Endodermal cell (in vitro differentiated cells): ENCODE results near the gene ADH1A. TPM values are rescaled to one million over a fixed set of nuclear protein-coding genes. Genes with fewer than 3 reads are reported as not detected.

ENCODE experiments used
- DNase-seq: peaks from one replicate; pipeline ENCODE4 v3.0.0-alpha.2; 2017
- H3K27ac ChIP-seq: 2 replicates; pipeline ENCODE4 v1.5.1; 2013; ENCODE audit warnings: mild to moderate bottlenecking, low read depth, low read length, moderate library complexity
- H3K27me3 ChIP-seq: 2 replicates; pipeline ENCODE4 v1.6.1; 2013; ENCODE audit warnings: mild to moderate bottlenecking, low read length, moderate library complexity; ENCODE audit not compliant: insufficient read depth, control insufficient read depth, poor library complexity, severe bottlenecking
- H3K36me3 ChIP-seq: 2 replicates; pipeline ENCODE4 v1.7.0; 2013; ENCODE audit warnings: mild to moderate bottlenecking, low read length, moderate library complexity; ENCODE audit not compliant: control insufficient read depth, insufficient read depth
- H3K4me1 ChIP-seq: one replicate; pipeline ENCODE4 v1.7.0; 2013; ENCODE audit warnings: low read length; ENCODE audit not compliant: control insufficient read depth, insufficient read depth
- H3K4me3 ChIP-seq: 2 replicates; pipeline ENCODE4 v1.5.1; 2013; ENCODE audit warnings: mild to moderate bottlenecking, low read length, moderate library complexity
- H3K9ac ChIP-seq: 2 replicates; pipeline ENCODE4 v1.6.1; 2013; ENCODE audit warnings: mild to moderate bottlenecking, low read length, moderate library complexity; ENCODE audit not compliant: poor library complexity, severe bottlenecking; ENCODE audit errors: extremely low read depth
- H3K9me3 ChIP-seq: 2 replicates; pipeline ENCODE4 v1.6.1; 2013; ENCODE audit warnings: mild to moderate bottlenecking, low read length, moderate library complexity; ENCODE audit not compliant: control insufficient read depth
- H3K27ac Mint-ChIP-seq: 2 replicates; pipeline ENCODE4 v1.8.0; 2020; ENCODE audit warnings: mixed read lengths
- H3K27me3 Mint-ChIP-seq: 2 replicates; pipeline ENCODE4 v1.8.0; 2021; ENCODE audit warnings: mild to moderate bottlenecking, mixed read lengths; ENCODE audit not compliant: insufficient read depth
- H3K36me3 Mint-ChIP-seq: 2 replicates; pipeline ENCODE4 v1.8.0; 2020; ENCODE audit warnings: low read depth, mixed read lengths
- H3K4me1 Mint-ChIP-seq: 2 replicates; pipeline ENCODE4 v1.8.0; 2020; ENCODE audit warnings: mixed read lengths
- H3K4me3 Mint-ChIP-seq: 2 replicates; pipeline ENCODE4 v1.8.0; 2020; ENCODE audit warnings: mild to moderate bottlenecking, moderate library complexity, mixed read lengths
- H3K9me3 Mint-ChIP-seq: 2 replicates; pipeline ENCODE4 v1.8.0; 2020; ENCODE audit warnings: mild to moderate bottlenecking, mixed read lengths
- CTCF ChIP-seq: fragments of 200-600 bp; sonication (generic); conservative IDR thresholded peaks from 2 replicates; pipeline ENCODE4 v1.5.0; 2021; ENCODE audit warnings: antibody characterized with exemption, mild to moderate bottlenecking
- WGBS, 2 experiments: methylation state at CpG; one replicate each; pipeline versions ENCODE4 v1.1.5 to v1.1.7; 2013; ENCODE audit warnings: missing lambda C conversion rate in 2 of 2, mixed read lengths in 1 of 2; ENCODE audit not compliant: insufficient coverage in 1 of 2, insufficient read length in 1 of 2; 5-methylcytosine and 5-hydroxymethylcytosine counted together
- total RNA-seq, 2 donors: library from RNA; stranded (reverse); fragmentation: NEBNext Ultra II Directional in 1 of 2; extraction: Animal tissue kit (Norgen Biotek cat#: 25700) in 1 of 2; gene quantifications; 2 replicates in 1 of 2; 3 replicates in 1 of 2; pipeline ENCODE4 v1.2.1, GENCODE V29; 2021

Gene ADH1A
- total RNA-seq, 2 donors from 2014 or later, result not detected

- 93 to 97% methylated on average over 5 to 11 of the region's 11 CpGs for WGBS, 2 experiments
- Histone ChIP-seq H3K9ac (no peak overlapping the region), H3K9me3 (no peaks in the 10 kb centered on the region), H3K36me3 (no peaks in the 10 kb centered on the region), H3K27ac (no peak overlapping the region), H3K4me1 (no peaks in the 10 kb centered on the region), H3K4me3 (no peak overlapping the region), H3K27me3 (no peaks in the 10 kb centered on the region)
- Mint-ChIP-seq H3K27ac (no peak overlapping the region), H3K27me3 (no peaks in the 10 kb centered on the region), H3K4me1 (peaks cover 12% of the 10 kb centered on the region), H3K9me3 (peaks cover 6% of the 10 kb centered on the region), H3K36me3 (no peaks in the 10 kb centered on the region), H3K4me3 (no peak overlapping the region)
- no peak for TF ChIP-seq CTCF
- DNase-seq, result no peak
Measured at GRCh38 chr4:99305638-99306400, 15.0 kb upstream of the ADH1A start.

DNA sequence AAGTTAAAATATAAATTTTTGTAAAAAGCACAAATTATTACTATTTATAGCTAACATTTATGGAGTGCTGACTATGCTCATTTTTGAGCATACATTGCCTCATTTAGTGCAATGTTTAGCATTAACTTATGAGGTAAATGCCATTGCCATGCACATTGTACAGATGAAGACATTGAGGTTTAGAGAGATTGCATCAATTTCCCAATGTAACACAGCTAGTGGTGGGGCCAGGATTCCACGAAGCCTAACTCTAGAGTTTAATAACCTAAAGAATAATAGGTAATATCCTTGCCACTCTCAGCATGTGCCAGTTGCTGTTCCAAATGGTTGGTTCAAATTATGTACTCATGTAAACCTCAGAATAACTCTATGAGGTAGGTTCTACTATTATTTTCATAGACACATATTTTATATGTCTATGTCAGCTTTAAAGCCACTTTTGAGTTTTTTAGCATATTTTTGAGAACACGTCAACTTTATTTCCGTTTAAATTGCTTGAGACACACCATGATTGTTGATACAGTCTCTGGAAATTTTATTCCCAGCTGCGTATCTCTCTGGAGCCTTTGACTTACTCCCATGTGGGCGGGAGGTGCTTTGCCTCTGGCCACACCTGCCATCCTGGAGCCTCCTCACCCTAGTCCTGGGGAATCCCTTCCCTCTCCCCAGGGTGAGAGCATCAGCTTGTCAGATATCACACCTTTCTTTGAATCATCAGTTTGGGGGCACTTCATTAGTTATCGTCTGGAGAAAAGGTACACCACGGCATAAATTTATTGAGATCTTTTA, 10.8 kb upstream of the ADH1A start:
- DNase-seq, result no peak
- Mint-ChIP-seq H3K36me3 (no peaks in the 10 kb centered on the region), H3K27ac (no peak overlapping the region), H3K4me3 (no peak overlapping the region), H3K27me3 (no peaks in the 10 kb centered on the region), H3K9me3 (peaks cover 18% of the 10 kb centered on the region), H3K4me1 (no peaks in the 10 kb centered on the region)
- Histone ChIP-seq H3K4me1 (no peaks in the 10 kb centered on the region), H3K9ac (no peak overlapping the region), H3K4me3 (no peak overlapping the region), H3K27me3 (no peaks in the 10 kb centered on the region), H3K9me3 (no peaks in the 10 kb centered on the region), H3K27ac (no peak overlapping the region), H3K36me3 (no peaks in the 10 kb centered on the region)
- 94 to 100% methylated on average over 3 to 7 of the region's 7 CpGs for WGBS, 2 experiments
- TF ChIP-seq CTCF, result no peak

GRCh38 chr4:99300934-99301333, 10.1 kb upstream of the ADH1A start:
- no peaks in the 10 kb centered on the region for H3K36me3 Mint-ChIP-seq
- WGBS, 2 experiments, result 80 to 95% methylated on average over 1 to 4 of the region's 4 CpGs
- H3K4me1 Mint-ChIP-seq, result no peaks in the 10 kb centered on the region
- H3K27me3 Mint-ChIP-seq, result no peaks in the 10 kb centered on the region
- no peak overlapping the region for H3K4me3 Mint-ChIP-seq
- Histone ChIP-seq H3K4me3 (no peak overlapping the region), H3K27me3 (no peaks in the 10 kb centered on the region), H3K9me3 (no peaks in the 10 kb centered on the region), H3K9ac (no peak overlapping the region), H3K36me3 (no peaks in the 10 kb centered on the region), H3K27ac (no peak overlapping the region), H3K4me1 (no peaks in the 10 kb centered on the region)
- TF ChIP-seq CTCF, result no peak
- no peak overlapping the region for H3K27ac Mint-ChIP-seq
- no peak for DNase-seq
- H3K9me3 Mint-ChIP-seq, result peaks cover 15% of the 10 kb centered on the region
